ENCODE results near the gene COX17.
A peak's percentile ranks its signal among the peaks of the same experiment; 100 is the strongest.
"Not testable (repeated sequence)": the region's sequence is repeated elsewhere in the genome, so short reads cannot be mapped to it uniquely, and the experiment has no call there.

COX17 gene

DNA sequence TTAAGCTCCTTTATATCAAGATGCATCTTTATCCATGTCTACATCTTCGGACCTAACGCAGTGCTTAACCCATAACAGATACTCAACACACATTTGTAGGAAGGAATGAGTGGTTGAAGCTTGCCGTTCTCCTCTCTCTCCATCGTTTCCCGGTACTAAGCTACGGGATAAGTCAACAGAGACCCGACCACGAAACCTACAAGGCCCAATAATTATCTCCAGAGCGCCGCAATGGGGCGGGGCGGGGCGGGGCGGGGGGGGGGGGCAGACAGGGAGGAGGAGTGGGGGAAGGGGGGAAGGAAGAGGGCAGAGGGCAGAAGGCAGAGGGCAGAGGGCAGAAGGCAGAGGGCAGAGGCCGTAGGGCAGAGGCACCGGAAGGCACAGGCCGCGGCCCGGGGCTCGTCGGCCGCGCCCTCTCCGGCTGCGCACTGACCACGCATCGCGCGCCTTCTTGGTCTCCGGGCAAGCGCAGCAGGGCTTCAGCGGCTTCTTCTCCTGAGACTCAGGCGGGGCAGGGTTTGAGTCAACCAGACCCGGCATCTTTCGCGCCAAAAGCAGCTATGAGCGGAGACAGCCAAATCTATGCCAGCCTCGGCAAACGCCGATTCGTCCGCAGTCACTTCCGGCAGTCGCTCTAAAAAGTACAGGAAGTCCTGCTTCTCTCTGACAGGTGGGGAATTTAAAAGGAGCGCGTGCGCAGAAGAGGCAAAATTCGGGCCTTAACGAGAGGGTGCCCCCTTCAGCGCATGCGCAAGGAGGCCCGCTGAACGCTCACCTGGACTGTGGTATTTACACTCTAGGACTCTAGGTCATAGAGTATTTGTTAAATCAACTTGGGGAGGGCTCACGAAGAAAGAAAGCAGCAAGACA, at the start of gene COX17:
Gene COX17, minus strand, starts transcription at position 636 of the 870 bp plus-strand sequence. Its CDS starts 96 bp downstream, at position 540.
- peak; percentile 85 to 95 (median 89) for DNase-seq (ENCODE audit: low read depth in 3 of 3)

GRCh38 chr3:119726909-119727308, 49.7 kb upstream of the COX17 start:
- no peak for DNase-seq (ENCODE audit: low read depth in 3 of 3)

DNA sequence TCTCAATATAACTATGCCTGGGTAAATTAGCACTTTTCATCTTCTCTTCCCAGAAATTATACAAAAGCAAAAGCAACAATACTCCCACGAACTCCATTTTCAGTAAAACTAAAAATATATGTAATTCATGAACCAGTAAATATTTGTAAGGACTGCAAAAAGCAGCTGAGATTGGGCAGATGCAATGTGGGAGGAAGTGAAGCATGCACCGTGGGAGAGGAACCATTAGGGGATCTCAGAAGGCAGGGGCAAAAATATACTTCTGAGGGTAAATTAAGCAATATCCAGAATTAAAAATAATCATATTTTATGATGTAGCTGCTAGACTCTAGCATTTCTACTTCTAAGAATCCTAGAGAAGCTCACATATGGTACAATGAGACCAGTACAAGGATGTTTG, 45.8 kb upstream of the COX17 start:
- no peak for DNase-seq (ENCODE audit: low read depth in 3 of 3)

DNA sequence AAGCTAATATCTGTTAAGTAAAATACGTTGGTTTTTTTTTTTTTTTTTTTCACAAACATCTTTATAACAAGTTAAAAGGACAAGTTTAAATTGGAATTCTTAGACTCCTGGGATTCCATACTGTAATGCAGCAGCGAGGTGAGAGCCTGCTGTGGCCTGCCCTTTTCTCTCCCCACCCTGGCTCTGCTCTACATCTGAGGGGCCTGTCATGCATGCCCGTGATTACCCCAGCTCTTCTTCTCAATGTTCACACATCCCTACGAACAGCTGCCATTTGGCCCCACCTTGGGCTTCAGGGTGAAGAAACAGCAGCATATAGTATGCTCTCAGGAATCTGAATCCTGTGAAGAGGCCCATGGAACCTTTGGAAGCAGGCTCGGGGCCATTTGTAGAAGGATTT, 40.3 kb upstream of the COX17 start:
- no peak for DNase-seq (ENCODE audit: low read depth in 3 of 3)

DNA sequence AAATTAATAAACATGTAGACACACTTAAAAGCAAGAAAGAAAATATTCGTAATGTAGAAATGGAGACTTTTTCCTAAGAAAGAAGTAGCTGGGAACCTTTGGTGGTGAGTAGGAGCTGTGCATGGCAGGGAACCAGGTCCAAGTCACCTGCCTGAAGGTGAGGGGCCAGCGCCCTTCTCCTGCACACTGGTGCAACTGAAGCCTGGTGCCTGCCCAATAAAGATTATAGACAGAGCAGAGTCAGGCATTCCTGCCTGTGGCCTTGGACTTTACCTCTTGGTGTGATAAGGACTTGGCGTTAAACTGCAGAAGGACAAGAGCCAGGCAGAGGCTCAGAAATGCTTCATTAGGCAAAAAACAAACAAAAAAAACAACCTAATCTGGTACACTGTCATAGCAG, 39.8 kb upstream of the COX17 start:
- DNase-seq (ENCODE audit: low read depth in 3 of 3), result no peak

- no peak for DNase-seq (ENCODE audit: low read depth in 3 of 3)
Observed at GRCh38 chr3:119715105-119715504, 37.9 kb upstream of the COX17 start.

DNA sequence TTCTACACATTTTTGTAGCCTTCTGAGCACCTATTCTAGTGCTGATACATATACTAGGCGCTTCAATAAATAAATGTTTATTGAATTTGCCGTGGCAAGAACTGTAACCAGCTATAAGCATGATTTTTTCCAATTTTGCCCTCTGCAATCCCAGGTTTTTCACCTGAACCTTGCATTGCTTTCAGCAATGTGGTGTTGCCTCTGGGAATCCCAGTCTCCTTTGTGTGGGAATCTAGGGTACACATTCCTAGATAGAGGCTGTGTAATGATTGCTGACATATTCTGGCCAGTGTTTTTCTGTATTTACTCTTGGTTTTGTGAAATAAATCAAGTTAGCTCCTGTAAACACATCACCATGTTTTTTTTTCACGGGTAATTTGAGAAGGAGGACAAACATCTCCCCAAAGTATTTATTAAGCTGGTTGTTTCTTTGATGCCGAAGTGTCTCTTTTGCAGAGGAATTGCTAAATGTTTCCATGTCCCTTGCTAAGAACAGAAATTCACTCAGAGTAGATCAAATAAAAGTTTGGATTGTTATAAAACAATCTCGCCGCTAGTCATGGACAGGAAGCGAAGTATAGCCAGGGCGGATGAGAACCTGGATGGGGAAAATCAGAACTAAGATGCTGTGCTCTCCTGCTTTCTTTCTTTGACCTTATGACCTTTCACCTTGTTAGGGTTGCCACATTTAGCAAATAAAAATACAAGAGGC, 26.8 kb upstream of the COX17 start:
- DNase-seq (ENCODE audit: low read depth in 3 of 3), result no peak

- peak; percentile 58 to 72 (median 67) for DNase-seq (ENCODE audit: low read depth in 3 of 3)
Observed at GRCh38 chr3:119702530-119703527, 25.6 kb upstream of the COX17 start, which contains the start of gene CFAP91. CFAP91 (plus strand) TSS chr3:119703022; CDS start chr3:119703099, 77 bp downstream.

DNA sequence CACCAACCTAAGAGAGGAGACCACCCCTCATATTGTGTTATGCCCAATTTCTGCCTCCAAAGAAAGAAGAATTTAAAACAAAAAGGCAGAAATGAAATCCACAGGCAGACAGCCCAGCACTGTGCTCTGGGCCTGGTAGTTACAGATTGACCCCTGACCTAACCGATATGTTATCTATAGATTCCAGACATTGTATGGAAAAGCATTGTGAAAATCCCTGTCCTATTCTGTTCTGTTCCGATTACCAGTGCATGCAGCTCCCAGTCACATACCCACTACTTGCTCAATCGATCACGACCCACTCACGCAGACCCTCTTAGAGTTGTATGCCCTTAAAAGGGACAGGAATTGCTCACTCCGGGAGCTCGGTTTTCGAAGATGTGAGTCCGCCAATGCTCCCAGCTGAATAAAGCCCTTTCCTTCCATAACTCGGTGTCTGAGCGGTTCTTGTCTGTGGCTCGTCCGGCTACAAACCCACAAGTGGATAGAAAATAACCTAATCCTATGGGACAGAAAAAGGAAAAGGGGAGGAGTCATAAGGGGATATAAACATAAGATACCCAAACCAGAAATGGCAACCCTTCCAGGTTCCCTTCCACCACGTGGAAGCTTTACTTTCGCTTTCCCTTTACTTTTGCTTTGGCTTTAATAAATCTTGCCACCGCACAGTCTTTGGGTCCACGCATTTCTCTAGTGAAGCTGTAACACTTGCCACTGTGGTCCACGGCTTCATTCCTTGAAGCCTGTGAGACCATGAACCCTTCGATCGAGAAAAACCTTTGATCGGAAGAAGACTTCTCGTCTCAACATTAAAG, 23.9 kb upstream of the COX17 start:
- no peak for DNase-seq (ENCODE audit: low read depth in 3 of 3)

DNA sequence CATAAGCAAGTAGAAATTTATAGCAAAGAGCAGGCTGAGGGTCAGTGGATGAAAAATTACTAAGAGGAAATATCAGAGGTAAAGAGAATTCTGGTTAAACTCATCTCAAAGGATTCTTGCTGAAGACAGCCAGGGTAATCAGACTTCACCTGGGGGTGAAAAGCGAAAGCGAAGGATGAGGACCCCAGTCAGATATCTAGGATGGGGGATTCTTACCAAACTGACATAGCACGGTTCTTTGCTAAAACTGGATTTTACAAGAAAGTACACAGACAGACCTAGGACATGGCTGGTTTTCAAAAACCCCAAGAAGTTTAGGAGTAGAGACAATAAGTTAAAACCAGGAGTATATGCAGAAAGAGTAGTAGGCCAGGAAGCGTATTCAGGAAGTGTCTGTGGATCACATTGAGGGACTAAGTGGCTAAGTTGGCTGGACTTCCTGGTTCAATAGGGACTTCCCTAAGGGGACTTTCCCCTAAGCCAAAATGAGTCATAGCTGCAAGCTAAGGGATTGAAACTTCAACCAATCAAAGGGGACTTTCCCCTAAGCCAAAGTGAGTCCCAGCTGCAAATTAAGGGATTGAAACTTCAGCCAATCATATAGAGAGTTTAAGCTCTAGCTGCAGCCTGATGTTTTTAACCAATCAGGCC, 23.2 kb upstream of the COX17 start:
- no peak for DNase-seq (ENCODE audit: low read depth in 3 of 3)

GRCh38 chr3:119697394-119697793, 20.2 kb upstream of the COX17 start:
- DNase-seq (ENCODE audit: low read depth in 3 of 3), result no peak

DNA sequence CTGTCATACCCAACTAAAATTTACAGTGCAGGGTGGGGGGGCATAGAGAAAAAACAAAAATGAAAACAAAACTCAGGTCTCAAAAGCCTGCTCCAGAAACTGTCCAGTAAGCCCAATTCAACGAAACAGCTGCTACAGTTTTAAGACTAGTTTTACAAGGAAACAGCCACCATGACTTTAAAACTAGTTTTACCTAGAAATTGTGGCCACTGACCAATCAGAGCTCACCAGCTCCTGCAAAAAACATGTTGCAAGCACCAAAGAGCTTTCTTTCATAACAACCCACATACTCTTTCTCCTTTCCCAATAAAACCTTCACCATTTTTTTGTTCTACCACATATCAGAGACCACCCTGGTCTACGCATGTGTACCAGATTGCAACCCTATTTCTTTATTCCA, 18.3 kb upstream of the COX17 start:
- no peak for DNase-seq (ENCODE audit: low read depth in 3 of 3)

DNA sequence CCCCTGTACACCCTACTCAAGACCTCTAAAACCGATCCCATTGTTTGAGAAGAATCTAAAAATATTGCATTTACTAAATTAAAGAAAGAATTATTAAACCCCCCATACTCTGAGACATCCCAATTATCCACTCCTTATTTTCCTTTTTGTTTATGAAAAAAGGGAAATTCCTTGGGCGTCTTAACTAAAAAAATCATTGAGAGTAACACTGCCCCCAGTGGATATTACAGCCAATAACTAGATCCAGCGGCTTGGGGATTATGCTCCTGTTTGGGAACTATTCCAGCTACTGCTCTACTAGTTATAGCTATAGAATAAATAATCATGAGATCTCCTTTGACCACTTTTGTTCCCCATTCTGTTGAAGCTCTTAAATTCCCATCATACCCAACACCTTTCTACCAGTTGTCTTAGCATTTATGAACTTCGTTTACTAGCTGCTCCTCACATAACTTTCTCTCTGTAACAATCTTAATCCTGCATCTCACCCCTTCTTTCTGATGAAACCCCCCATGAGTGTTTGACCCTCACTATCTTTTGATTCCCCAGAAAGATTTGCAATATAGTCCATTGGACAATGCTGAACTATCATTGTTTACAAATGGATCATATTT, 12.9 kb upstream of the COX17 start:
- DNase-seq (ENCODE audit: low read depth in 3 of 3), result no peak

DNA sequence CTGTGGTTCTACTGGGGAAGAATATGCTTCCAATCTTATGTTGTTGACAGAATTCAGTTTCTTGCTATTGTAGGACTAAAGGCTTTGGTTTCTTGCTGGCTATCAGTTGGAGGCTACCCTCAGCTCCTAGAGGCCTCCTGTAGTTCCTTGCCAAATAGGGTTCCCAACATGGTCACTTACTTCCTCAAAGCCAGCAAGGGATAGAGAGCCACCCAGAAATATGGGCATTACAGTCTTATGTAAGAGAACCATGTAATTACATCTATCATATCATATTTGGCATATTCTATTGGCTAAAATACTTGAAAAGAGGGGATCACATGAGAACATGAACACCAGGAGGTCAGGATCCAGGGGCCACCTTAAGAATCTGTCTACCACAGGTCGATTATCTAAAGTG, 6.2 kb upstream of the COX17 start:
- DNase-seq (ENCODE audit: low read depth in 3 of 3), result no peak

DNA sequence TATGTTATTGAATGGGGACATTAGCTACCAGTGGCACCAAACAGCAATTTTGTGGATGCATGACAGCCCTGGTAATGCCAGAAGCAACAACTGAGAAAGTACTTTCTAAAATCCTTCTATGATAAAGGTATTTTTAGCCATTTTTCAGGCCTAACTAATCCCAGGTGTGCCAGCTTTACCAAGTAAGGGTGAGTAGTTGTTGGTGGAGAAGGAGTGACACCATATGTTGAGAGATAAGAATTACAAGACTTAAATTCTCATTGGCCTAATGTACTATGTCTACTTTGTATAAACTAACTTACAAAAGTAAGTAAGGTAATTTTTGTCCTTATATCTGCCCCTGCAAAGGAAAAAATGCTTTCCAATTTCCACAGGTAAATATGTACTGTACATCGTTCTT, 4.1 kb upstream of the COX17 start:
- no peak for DNase-seq (ENCODE audit: low read depth in 3 of 3)

DNA sequence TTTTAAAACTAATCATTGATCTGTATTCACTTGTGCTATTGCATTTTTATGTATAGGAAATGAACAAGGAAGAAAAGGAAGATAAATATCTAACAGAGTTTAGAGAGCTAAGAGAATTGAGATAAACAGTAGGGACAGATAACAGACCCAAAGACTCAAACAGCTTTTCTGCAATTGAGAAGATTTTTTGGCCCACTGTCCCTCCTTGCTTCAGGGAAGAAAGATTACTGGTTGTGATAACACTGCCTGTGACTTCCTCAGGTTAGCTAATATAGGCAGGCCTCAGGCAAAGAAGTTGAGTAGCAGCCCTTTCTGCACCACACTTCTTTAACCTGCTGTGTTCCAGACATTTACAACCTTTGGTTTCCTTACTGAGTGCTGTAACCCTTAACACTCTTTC, 2.7 kb upstream of the COX17 start:
- DNase-seq (ENCODE audit: low read depth in 3 of 3), result no peak

- not testable (repeated sequence) for DNase-seq (ENCODE audit: low read depth in 3 of 3)
Observed at GRCh38 chr3:119678209-119678608, 1.0 kb upstream of the COX17 start.

- DNase-seq (ENCODE audit: low read depth in 3 of 3), result no peak
Observed at GRCh38 chr3:119677641-119677934, 382 bp upstream of the COX17 start.

- DNase-seq (ENCODE audit: low read depth in 3 of 3), result no peak
Observed at GRCh38 chr3:119676020-119676419, 1.2 kb downstream of the COX17 start.

Measured in stimulated activated CD4-positive, alpha-beta T cell treated with anti-CD3 and anti-CD28 coated beads, TNF-alpha, amount 100 ng/mL, for 4 hours (primary cell).